HUES48 (cell line): ENCODE results near the gene ANGPT4.

Experiments
- H3K27ac ChIP-seq: one replicate; pipeline ENCODE4 v1.7.0; 2013; ENCODE audit warnings: low read depth, low read length, inconsistent platforms
- H3K27me3 ChIP-seq: 2 replicates; pipeline ENCODE4 v1.6.1; 2013; ENCODE audit warnings: mild to moderate bottlenecking, low read length; ENCODE audit not compliant: control insufficient read depth, insufficient read depth
- H3K36me3 ChIP-seq: 2 replicates; pipeline ENCODE4 v1.6.1; 2013; ENCODE audit warnings: low read length; ENCODE audit not compliant: control insufficient read depth, insufficient read depth
- H3K4me1 ChIP-seq: 2 replicates; pipeline ENCODE4 v1.6.1; 2013; ENCODE audit warnings: mild to moderate bottlenecking, low read length; ENCODE audit not compliant: control insufficient read depth, insufficient read depth
- H3K4me3 ChIP-seq: 2 replicates; pipeline ENCODE4 v1.5.1; 2013; ENCODE audit warnings: mild to moderate bottlenecking, low read depth, low read length
- H3K9ac ChIP-seq: 2 replicates; pipeline ENCODE4 v1.6.1; 2013; ENCODE audit warnings: mild to moderate bottlenecking, low read depth, low read length, moderate library complexity
- H3K9me3 ChIP-seq: 2 replicates; pipeline ENCODE4 v1.6.1; 2013; ENCODE audit warnings: low read length; ENCODE audit not compliant: control insufficient read depth, insufficient read depth

The ANGPT4 gene

GRCh38 chr20:955111-955510 lies 39.0 kb upstream of the ANGPT4 start:
- Histone ChIP-seq H3K27ac (no peak overlapping the region), H3K4me1 (no peaks in the 10 kb centered on the region), H3K36me3 (no peaks in the 10 kb centered on the region), H3K4me3 (no peak overlapping the region), H3K9ac (no peak overlapping the region), H3K9me3 (no peaks in the 10 kb centered on the region), H3K27me3 (no peaks in the 10 kb centered on the region; the same call in 1 of the 2 replicates)

DNA sequence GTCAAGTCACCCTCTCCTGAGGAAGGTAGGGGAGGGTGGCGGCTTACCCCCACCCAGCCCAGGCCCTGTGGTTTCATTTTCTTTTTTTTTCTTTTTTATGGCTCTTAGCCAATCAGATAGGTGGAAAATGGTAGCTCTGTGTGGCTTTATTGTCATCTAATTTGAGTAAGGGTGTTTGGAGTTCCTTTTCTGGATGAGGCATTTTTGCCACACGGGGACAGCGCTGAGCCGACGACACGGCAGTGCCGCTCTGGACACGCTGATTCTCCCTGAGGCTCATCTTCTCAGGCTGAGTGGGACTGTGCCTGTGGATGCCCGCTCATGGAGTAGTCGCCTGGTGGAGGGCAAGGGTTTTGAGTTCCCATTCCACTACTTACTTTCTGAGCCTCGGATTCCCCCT lies 37.6 kb upstream of the ANGPT4 start:
- no peaks in the 10 kb centered on the region for H3K9me3 ChIP-seq
- H3K27me3 ChIP-seq = no peaks in the 10 kb centered on the region; the same call in 1 of the 2 replicates
- H3K27ac ChIP-seq = no peak overlapping the region
- no peaks in the 10 kb centered on the region for H3K4me1 ChIP-seq
- H3K36me3 ChIP-seq = no peaks in the 10 kb centered on the region
- H3K4me3 ChIP-seq = no peak overlapping the region
- no peak overlapping the region for H3K9ac ChIP-seq

- no peaks in the 10 kb centered on the region for H3K9me3 ChIP-seq
- no peaks in the 10 kb centered on the region for H3K4me1 ChIP-seq
- H3K9ac ChIP-seq = no peak overlapping the region
- no peaks in the 10 kb centered on the region; the same call in 1 of the 2 replicates for H3K27me3 ChIP-seq
- H3K4me3 ChIP-seq = no peak overlapping the region
- no peak overlapping the region for H3K27ac ChIP-seq
- H3K36me3 ChIP-seq = no peaks in the 10 kb centered on the region
Measured at GRCh38 chr20:952196-952795, 36.2 kb upstream of the ANGPT4 start.

- Histone ChIP-seq H3K27me3 (no peaks in the 10 kb centered on the region; the same call in 1 of the 2 replicates), H3K27ac (no peak overlapping the region), H3K9ac (no peak overlapping the region), H3K4me3 (no peak overlapping the region), H3K9me3 (no peaks in the 10 kb centered on the region), H3K36me3 (no peaks in the 10 kb centered on the region), H3K4me1 (no peaks in the 10 kb centered on the region)
Measured at GRCh38 chr20:951384-952169, 35.4 kb upstream of the ANGPT4 start.

- Histone ChIP-seq H3K4me3 (no peak overlapping the region), H3K27ac (no peak overlapping the region), H3K4me1 (peaks cover 6% of the 10 kb centered on the region), H3K9me3 (no peaks in the 10 kb centered on the region), H3K27me3 (no peaks in the 10 kb centered on the region), H3K9ac (no peak overlapping the region), H3K36me3 (no peaks in the 10 kb centered on the region)
Measured at GRCh38 chr20:949717-950116, 33.6 kb upstream of the ANGPT4 start.

GRCh38 chr20:946826-947225 lies 30.7 kb upstream of the ANGPT4 start:
- Histone ChIP-seq H3K9ac (no peak overlapping the region), H3K4me1 (peaks cover 20% of the 10 kb centered on the region), H3K27ac (no peak overlapping the region), H3K4me3 (no peak overlapping the region), H3K9me3 (no peaks in the 10 kb centered on the region), H3K36me3 (no peaks in the 10 kb centered on the region), H3K27me3 (no peaks in the 10 kb centered on the region)

DNA sequence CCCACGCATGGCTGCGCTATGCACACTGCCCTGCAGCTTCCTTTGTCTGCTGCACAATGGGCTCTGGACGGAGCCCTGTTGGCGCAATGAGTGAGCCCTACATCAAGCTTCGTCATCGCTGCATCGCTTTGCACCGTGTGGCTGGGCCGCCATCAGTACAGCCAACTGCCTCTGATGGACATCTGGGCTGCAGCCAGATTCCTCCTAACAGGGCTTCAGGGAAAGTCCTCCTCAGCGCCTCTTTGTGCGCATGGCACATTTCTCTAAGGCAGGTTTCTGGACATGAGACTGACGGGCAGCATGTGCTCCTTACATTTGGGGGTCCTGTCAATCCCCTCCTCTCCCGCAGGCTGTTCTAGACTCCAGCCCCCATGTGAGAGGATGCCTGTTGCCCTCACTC lies 29.7 kb upstream of the ANGPT4 start:
- no peaks in the 10 kb centered on the region for H3K36me3 ChIP-seq
- H3K9ac ChIP-seq = no peak overlapping the region

DNA sequence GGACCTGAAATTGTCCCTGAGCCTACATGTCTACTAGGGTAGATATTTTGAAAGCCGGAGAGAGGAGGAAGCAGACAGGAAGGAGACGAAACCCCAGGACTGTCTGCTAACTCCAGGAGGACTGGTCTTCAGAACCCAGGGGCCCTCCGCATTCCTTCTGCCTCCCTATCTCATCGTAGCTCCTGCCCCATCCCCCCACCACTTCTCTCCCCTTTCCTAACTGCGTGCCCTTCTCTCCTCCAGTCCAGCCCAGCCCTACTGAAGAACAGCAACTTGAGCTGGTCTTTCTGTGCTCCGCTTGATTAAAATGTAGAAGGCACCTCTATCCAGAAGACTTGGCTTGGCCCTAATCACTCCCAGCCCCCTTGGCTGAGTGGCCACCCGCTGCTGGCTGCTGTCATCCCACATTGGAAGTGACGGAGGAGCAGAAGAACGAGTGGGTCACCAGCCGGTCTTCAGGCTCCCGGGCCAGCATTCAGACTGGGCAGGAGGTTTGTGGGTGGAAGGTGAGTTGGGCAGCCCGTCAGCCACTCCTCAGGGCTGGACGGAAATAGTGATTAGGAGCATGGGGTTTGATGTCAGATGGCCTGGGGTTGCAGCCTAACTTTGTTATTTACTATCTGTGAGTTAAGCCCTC lies 28.8 kb upstream of the ANGPT4 start:
- no peaks in the 10 kb centered on the region for H3K27me3 ChIP-seq
- H3K36me3 ChIP-seq = no peaks in the 10 kb centered on the region
- H3K9me3 ChIP-seq = no peaks in the 10 kb centered on the region
- peaks cover 20% of the 10 kb centered on the region for H3K4me1 ChIP-seq
- H3K9ac ChIP-seq = no peak overlapping the region
- peak overlapping the region; percentile 50 for H3K27ac ChIP-seq
- H3K4me3 ChIP-seq = no peak overlapping the region

More for the DNA sequence above, 29.7 kb upstream of the ANGPT4 start:
- no peak overlapping the region for H3K27ac ChIP-seq
- no peak overlapping the region for H3K4me3 ChIP-seq
- peaks cover 20% of the 10 kb centered on the region for H3K4me1 ChIP-seq
- no peaks in the 10 kb centered on the region for H3K27me3 ChIP-seq
- no peaks in the 10 kb centered on the region for H3K9me3 ChIP-seq

DNA sequence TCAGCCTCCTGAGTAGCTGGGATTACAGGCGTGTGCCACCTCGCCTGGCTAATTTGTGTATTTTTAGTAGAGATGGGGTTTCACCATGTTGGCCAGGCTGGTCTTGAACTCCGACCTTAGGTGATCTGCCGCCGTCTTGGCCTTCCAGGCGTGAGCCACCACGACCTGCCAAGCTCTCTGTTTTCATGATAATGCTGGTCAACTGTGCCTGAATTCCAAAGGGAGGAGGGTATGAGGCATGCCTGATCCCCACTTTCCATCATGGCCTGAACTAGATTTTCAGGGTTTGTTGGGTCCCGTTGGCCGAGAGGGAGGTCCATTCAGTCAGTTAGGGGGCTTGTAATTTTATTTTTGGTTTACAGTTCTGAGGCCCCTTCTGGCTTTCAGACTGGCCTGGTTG lies 28.0 kb upstream of the ANGPT4 start:
- Histone ChIP-seq H3K9me3 (no peaks in the 10 kb centered on the region), H3K27ac (peak overlapping the region; percentile 50), H3K9ac (no peak overlapping the region), H3K36me3 (no peaks in the 10 kb centered on the region), H3K4me3 (no peak overlapping the region), H3K4me1 (peaks cover 20% of the 10 kb centered on the region), H3K27me3 (no peaks in the 10 kb centered on the region)

- peaks cover 20% of the 10 kb centered on the region for H3K4me1 ChIP-seq
- H3K9ac ChIP-seq = no peak overlapping the region
- H3K9me3 ChIP-seq = no peaks in the 10 kb centered on the region
- H3K4me3 ChIP-seq = no peak overlapping the region
- H3K36me3 ChIP-seq = no peaks in the 10 kb centered on the region
- no peak overlapping the region for H3K27ac ChIP-seq
- H3K27me3 ChIP-seq = no peaks in the 10 kb centered on the region
Measured at GRCh38 chr20:942611-943010, 26.5 kb upstream of the ANGPT4 start.

GRCh38 chr20:940926-941325 lies 24.8 kb upstream of the ANGPT4 start:
- Histone ChIP-seq H3K9me3 (no peaks in the 10 kb centered on the region), H3K36me3 (no peaks in the 10 kb centered on the region), H3K4me1 (peaks cover 20% of the 10 kb centered on the region), H3K27ac (no peak overlapping the region), H3K9ac (no peak overlapping the region), H3K27me3 (no peaks in the 10 kb centered on the region), H3K4me3 (no peak overlapping the region)
